HG02973 (cell line): ENCODE measurements around the gene NDST1.

Experiments used
- ATAC-seq: cut with Tn5 transposase; IDR thresholded peaks from one replicate; pipeline ENCODE4 v1.9.1; 2021; ENCODE audit warnings: moderate library complexity; ENCODE audit not compliant: unreplicated experiment

The NDST1 gene

DNA sequence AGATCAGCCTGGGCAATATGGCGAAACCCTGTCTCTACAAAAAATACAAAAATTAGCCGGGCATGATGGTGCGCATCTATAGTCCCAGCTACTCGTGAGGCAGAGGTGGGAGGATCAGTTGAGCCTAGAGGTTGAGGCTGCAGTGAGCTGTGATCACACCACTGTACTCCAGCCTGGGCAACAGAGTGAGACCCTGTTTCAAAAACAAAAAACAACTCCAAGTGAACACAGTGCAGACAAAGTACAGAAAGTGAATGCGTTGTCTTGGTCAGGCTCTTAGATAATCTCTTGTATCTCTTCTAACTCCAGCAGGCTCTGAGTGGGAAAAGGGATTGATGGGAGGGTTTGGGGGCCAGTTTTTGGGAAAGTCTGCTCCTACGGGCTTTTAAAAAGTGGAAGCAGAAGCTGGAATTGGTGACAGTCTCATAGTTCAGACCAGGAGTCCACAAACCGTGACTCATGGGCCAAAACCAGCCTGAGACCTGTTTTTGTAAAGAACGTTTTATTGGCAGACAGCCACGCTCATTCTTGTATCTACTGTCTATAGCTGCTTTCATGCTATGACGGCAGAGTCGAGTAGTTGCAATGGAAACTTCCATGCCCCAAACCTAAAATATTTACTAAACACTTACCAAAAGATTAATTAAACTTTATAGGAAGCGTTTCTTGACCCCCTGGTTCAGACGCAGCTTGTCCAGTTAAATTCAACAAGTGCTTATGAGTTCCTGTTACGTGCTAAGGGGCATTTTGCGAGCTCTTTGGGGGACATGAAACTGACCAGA, 32.9 kb downstream of the NDST1 start:
- no peak for ATAC-seq

DNA sequence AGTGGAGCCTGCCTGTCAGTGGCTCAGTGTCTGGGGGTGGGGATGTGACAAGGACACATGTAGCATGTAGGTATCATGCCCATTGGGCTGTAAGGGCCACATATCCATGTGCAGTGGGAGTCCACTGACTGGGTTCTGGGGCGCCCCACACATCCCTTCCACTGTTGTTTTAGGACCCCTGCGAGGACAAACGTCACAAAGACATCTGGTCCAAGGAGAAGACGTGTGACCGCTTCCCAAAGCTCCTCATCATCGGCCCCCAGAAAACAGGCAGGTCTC, 33.4 kb downstream of the NDST1 start:
- ATAC-seq = no peak

DNA sequence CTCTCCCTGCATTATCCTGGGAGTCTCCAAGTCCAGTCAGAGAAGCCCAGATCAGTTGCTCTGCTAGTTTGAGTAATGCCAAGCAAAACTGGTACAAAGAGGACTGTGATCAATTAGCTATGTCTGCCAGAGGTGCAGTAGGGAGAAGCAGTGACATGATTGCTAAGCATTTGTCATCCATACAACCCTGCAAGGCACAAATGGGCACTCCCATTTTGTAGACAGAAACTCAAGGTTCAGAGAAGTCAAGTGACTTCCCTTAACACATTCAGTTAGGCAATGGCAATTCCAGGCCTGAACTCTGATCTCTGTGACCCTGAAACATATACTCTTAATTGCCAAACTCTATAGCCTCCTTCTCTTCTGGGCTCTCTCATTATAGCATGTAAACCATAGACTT, 34.0 kb downstream of the NDST1 start:
- ATAC-seq = no peak

DNA sequence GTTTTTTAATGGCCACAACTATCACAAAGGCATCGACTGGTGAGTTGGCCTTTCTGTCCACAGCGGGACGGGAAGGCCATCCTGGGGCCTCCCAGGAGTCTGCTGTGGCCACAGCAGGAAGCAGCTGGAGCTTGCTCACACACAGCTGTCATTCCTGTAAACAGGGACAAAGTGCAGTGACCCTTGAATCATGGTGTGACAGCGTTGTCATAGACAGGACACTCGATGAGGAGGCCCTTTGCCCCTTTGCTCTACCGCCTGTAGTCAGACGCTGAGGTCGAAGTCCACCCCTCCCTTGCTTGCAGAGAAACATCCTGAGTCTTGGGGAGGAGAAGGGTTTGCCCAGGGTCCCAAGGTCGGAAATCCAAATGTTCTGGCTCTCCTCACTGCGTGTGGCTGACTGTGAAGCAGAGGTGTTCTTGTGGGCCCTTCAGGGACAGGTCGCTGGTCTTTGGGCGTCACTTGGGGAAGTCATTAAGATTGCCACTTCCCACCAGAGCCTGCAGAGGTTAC, 35.1 kb downstream of the NDST1 start:
- ATAC-seq = no peak

DNA sequence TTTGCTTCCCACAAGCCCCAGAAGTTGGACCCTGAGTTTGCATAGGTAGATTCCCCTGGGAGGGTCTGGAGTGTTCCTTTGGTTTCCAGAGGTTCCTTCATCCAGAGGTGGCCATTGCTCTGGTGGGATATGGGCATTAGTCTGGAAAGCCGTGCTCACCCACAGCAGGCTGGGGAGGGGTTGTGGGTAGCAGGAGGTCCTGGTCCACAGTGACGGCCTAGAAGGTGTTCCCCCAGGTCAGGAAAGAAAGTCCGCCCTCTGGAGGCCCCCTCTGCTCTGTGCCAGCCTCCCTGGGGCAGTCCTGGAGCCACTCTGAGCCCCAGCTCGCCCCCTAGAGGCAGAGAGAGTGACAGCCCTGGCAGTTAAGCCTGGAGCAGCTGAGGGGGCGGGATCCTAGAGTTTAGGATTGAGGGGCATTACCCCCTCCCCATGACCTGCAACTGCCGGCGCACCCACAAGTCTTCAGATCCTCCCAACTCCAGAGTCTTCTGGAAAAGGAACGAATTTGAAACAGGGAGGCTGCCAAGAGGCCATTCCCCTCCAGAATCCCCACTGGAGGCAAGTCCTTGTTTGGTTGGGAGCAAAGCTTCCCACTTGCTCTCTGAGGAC, 36.8 kb downstream of the NDST1 start:
- ATAC-seq = peak; percentile 89

DNA sequence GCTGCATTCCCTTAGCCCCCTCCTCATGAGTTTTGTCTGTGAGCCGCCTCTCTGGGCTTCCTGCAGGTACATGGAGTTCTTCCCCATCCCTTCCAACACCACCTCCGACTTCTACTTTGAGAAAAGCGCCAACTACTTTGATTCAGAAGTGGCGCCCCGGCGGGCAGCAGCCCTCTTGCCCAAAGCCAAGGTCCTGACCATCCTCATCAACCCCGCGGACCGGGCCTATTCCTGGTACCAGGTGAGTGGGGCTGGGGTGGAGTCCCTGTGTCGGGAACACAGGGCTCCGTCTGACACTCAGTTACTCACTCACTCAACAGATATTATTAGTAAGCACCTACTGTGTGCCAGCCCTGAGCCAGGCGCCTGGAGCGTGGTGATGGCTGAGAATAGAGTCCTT, 37.3 kb downstream of the NDST1 start:
- no peak for ATAC-seq

DNA sequence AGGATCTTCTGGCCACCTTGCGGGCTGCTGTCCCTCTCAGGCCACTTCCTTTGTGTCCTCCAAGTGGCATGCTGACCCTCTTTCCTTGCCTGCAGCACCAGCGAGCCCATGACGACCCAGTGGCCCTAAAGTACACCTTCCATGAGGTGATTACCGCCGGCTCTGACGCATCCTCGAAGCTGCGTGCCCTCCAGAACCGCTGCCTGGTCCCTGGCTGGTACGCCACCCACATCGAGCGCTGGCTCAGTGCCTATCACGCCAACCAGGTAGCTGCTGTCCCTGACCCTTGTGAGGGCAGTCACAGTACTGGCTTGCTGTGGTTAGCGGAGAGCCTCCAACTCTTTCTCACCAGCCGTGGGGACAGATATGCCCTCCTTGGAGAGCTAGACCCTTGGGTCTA, 40.2 kb downstream of the NDST1 start:
- no peak for ATAC-seq

DNA sequence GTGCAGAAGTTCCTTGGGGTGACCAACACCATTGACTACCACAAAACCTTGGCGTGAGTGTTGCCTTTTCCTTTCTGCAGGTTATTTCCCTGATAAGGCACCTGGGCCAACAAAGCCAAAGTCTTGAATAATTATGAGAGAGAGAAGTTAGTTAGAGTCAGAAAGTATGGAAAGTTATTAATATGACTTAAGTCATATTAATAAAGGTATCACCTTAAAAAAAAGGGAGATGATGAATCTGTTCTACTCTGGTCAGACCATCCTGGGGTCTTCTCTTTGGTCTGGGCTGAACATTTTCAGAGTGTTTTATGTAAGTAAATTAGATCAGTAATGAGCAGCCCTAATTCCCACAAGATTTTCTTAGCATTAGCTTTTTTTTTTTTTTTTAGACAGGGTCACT, 41.8 kb downstream of the NDST1 start:
- no peak for ATAC-seq

DNA sequence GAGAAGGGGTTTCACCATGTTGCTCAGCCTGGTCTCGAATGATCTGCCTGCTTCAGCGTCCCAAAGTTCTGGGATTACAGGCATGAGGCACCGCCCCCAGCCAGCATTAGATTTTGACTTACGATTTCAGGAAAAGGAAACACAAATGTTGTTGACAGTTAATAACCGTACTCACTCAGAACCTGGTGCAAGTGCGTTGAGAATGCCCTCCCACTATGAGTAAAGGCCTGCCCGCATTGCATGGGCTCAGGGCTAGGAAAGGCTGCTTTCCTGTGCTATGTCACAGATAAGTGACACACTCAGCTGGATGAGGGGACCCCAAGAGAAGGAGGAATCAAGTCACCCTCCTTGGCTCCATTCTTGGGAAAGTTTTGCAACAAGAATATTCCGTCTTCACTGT, 42.4 kb downstream of the NDST1 start:
- ATAC-seq = no peak

DNA sequence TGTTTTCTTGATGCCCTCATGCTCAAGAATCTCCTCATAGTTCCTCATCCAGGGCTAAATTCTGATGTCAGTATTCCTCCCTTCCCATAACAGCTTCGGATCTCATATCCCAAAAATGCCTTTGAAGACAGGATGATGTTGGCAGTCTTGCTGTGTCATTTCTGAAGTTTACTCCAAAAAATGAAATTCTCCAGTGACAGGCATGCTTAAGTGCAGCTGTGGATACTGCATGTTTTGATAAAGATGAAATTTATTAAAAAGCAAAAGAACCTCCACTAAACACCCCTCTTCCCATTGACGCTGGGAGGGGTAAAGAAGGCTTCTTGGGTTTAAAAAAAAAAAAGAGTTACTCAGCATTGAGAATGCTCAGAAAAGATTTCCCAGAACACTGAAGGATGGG, 43.1 kb downstream of the NDST1 start:
- no peak for ATAC-seq

DNA sequence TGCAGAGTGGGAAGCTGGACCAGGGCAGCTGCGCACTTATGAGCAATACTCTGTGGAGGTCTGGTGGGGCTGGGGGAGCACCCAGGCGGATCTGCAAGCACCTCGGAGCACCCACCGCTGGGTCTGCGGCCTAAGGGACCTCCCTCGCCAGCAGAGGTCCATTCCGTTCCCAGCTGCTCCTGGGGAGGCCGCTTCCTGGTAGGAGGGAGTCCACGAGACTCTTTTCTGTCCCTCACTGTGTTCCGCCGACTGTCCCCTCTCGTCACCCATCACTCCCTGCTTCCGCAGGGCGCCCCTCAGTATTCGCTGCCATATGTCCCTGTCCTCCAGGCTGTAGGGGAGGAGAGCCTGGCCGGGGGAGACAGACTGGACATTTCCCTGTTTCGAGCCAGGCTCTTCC, 45.5 kb downstream of the NDST1 start:
- no peak for ATAC-seq

DNA sequence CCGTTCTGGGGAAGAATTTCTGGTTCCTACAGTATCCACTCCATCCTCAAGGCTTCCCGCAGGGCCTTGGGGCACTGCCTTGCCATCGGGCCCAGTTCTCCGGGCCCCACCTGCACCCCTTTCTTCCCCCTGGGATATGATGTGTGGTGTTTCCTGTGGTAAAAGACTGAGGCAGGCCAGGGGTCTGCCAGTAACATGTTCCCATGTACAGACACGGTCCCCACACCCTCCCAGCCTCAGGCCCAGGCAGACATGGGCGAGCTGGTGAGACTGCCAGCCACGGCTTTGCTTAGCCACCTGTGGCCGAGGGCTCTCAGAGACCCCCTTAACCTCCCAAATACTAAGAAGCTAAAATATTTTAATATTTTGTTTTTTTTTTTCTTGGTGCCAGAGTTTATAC, 46.0 kb downstream of the NDST1 start:
- no peak for ATAC-seq

DNA sequence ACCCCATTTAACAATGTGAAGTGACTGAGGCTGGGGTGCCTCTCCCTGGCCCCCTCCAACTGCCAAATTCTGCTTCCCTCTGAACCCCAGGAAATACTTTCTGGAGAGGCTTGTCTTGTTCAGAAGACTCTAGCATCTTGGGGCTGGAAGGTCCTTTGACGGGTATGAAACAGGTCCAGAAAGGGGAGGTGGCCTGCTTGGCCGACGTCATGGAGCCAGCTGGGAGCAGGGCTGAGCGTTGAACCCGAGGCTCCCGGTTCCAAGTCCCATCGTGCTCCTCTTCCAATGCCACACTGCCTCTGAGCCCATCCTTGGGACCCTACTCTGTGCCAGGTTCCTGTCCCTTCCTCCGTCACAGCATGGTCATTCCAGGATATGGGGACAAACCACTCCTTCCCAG, 46.9 kb downstream of the NDST1 start:
- no peak for ATAC-seq

DNA sequence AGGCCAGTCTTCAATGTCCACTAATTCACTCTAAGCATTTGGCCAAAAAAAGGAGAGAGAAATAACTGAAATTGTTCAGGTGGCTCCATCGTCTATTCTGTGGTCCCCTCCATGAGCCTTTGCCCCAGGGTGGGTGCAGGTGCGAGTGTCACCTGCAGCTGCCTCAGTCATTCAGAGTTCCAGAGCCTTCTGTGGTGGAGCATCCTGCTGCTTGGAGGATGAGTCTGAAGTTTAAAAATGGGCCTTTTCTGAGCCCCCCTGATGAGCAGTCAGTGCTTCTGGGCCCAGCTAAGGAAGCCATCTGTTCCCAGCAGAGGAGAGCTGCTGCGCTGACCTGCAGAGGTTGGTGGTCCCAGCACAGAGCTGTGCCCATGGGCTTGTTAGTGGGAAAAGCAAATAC, 48.2 kb downstream of the NDST1 start:
- ATAC-seq = no peak

DNA sequence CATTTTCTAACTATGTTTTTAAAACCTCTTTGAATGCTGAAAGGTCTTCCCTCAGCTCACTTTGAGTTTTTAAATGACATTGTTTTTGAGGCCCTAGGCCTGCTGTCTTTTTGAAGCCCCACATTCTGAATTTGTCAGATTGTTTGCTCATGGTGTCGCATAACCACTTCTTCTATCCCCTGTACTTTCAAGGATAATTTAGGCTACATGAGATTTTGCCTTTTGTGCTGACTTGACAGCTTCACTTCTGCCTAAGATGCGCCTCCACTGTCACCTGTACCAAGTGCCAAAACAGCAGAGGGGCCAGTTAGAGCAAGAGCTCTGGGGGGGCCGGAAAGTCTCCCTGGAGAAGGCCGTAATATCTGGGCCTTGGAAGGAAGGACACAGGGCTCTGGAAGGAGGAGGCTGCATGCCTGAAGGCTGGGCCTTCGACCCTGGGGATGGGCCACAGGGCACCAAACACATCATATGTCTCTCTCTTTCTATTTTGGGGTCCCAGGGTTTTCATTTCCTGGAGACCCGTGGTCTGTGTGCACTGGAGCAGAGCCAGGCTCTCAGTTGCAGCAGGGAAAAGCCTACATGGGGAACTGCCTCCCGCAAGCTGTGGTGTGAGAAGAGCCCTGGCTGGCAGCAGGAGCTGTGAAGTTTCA, 49.1 kb downstream of the NDST1 start:
- no peak for ATAC-seq

DNA sequence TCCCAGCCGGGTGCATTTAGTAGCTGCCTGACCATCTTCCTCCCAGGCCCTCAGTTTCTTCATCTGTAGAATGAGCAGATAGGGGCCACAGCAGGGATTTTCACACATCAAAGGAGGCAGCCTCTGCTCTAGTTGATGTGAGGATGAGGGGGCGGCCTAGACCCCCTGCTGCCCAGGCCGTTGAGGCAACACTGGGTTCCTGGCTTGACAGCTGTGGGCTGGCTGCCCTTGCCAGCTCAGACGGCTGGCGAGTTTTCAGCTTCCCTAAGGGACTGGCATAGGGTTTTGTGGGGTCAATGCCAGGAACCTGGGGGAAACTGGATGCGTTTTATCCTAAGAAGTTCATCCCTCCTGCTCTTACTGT, 49.6 kb downstream of the NDST1 start:
- no peak for ATAC-seq

DNA sequence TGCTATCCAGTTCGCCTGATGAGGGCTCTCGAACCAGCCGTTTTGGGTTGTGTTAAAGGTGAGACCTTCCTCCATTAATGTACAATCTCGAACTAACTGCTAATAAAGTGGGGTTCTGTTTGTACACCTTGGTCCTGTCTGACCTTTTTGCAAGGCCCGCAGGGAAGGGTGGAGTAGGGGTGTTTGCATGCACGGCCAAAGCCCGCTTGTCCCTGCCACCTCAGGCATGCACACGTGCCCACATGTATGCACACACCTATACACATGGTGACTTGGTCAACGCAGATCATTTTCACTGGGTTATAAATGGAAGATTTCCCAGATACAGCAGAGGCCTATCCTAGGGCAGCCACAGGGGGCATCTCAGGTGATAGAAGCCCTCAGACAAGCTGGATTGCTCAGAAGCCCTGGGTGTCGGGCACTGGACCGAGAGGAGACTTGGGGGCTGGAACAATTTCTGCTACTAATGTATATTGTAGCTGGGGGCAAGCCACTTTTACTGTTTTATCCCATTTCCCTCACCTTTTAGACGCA, 50.2 kb downstream of the NDST1 start:
- ATAC-seq = no peak

DNA sequence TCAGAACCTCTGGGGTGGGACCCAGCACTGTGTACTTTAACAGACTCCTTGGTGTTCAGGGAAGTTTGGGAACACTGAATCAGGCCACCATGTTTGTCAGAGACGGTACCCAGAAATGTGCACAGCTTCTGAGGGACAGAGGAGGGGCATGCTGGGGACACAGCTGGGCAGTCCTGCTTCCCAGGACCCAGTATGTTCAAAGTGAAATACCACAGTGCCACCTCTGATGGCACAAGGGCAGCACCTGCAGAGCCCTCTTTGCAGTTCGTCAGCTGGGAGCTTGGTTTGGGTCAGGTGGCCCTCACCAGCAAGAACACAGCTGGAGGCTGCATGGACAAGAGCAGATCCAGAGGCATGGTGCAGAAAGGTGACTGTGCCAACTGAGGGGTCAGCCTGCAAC, 51.2 kb downstream of the NDST1 start:
- no peak for ATAC-seq

DNA sequence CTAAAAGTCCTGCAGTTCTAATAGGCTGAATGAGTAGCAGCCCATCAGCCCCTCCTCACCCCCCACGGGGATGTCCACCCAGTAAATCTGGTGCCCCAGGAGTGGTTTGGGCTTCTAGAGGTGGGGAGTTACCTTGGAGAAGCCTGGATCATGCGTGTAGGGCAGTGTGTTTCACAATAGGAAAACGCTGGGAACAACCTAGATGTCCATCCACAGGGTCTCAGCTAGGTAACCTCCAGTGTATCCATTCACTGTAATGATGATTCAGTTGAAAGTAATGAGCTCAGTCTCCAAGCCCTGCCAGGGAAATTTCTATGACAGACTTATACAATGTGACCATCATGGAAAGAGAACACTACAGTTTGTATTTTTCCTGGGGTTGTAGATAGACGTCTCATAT, 51.8 kb downstream of the NDST1 start:
- no peak for ATAC-seq

DNA sequence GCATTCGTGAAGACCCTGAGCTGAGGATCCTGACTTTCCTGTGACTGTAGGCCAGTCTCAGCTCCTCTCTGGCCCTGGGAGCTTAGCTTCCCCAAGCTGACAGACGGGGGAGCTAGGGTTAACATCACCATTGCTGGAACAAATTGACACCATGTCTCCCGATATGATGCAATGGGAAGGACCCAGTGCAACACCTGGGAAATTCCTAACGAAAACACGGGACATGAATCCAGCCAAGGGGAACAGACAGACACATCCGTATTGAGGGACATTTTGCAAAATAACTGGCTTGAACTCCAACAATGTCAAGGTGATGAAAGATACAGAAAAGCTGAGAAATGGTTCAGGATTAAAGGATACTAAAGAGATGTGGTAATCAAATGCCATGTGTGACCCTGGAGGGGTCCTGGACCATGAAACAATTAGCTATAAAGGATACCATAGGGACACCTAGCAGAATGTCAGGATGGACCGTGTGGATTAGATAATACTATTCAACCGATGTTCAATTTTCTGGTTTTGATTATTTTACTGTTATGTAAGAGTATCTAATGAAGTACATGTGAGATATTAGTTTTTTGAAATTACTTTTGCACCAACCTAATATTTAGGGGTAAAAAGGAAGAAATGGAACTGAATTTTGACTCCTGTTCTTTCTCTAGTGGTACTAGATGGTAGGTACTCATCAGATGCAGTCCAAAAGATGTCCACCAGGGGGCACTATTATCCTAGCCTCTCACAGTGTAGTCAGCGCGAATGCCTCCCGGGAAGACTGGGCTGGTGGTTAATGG, 52.7 kb downstream of the NDST1 start:
- peak; percentile 80 for ATAC-seq

DNA sequence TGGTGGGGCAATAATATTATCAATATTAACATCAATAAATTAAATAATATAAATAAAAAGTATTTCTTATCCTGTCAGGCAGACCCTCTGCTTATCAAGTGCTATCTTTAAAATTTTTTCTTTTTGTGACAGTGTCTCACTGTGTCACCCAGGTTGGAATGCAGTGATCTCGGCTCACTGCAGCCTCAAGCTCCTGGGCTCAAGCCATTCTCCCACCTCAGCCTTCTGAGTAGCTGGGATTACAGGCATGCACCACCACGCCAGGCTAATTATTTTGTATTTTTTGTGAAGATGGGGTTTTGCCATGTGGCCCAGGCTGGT, 53.2 kb downstream of the NDST1 start:
- ATAC-seq = no peak
